A204.1 (cell line): Measurements from ENCODE around the gene KREMEN2.

Experiments used
- FAIRE-seq: peaks from 2 replicates; lab custom pipeline; 2012; peaks lifted over from hg19 to GRCh38; lab: Jason Lieb, UNC

Gene KREMEN2

DNA sequence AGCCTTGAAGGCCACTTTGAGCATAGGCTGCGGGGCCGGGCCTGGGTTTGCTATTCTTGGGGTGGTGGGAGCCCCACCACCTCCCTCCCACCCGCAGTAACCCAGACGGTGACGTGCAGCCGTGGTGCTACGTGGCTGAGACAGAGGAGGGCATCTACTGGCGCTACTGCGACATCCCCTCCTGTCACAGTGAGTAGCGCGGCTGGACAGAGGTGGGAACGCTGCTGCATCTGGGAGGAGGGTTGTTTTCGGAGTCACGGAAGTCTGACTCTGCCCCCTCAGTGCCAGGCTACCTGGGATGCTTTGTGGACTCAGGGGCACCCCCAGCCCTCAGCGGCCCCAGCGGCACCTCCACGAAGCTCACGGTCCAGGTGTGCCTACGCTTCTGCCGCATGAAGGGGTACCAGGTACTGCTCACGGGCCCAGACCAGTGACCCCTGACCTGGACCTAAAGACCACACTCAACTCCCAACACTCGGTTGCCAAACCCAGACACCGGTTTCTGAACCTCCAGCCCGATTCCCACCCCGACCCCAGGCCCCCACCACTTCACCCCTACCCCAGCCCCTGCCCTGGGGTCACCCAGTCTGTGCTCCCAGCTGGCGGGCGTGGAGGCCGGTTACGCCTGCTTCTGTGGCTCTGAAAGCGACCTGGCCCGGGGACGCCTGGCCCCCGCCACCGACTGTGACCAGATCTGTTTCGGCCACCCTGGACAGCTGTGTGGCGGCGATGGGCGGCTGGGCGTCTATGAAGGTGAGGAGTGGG is 2.1 kb downstream of the KREMEN2 start:
- no peak for FAIRE-seq

DNA sequence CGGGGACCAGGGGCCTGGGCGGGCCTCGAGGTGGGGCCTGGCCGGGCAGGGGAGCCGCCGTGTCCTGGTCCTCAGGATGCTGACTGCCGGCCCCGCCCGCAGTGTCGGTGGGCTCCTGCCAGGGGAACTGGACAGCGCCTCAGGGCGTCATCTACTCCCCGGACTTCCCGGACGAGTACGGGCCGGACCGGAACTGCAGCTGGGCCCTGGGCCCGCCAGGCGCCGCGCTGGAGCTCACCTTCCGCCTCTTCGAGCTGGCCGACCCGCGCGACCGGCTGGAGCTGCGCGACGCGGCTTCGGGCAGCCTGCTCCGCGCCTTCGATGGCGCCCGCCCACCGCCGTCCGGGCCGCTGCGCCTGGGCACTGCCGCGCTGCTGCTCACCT is 2.7 kb downstream of the KREMEN2 start:
- FAIRE-seq, result no peak

DNA sequence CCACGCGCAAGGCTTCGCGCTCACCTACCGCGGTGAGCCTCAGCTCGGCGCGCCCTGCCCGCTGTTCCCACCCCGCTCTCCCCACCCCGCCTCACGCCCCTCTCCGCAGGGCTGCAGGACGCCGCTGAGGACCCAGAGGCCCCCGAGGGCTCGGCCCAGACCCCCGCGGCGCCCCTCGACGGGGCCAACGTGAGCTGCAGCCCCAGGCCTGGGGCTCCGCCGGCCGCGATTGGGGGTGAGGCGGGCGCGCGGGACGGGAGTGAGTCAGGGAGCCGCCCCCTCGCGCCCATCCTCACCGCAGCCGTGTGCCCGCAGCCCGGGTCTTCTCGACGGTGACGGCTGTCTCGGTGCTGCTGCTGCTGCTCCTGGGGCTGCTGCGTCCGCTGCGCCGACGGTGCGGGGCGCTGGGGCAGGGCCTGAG is 3.1 kb downstream of the KREMEN2 start:
- FAIRE-seq, result no peak

DNA sequence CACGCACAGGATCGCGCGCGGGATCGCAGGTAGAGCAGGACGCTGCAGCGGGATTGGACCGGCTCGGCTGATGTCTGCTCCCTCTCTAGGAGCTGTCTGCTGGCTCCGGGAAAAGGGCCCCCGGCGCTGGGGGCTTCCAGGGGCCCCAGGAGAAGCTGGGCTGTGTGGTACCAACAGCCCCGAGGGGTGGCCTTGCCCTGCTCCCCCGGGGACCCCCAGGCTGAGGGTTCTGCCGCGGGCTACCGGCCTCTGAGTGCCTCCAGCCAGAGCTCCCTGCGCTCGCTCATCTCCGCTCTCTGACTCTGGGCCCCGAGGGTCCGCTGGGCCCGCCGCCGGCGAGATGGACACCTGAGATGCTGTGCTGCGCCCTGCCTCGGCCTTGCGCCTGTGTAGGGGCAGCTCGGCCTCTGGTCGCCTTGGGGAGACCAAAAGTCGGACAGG is 3.7 kb downstream of the KREMEN2 start:
- FAIRE-seq, result no peak

DNA sequence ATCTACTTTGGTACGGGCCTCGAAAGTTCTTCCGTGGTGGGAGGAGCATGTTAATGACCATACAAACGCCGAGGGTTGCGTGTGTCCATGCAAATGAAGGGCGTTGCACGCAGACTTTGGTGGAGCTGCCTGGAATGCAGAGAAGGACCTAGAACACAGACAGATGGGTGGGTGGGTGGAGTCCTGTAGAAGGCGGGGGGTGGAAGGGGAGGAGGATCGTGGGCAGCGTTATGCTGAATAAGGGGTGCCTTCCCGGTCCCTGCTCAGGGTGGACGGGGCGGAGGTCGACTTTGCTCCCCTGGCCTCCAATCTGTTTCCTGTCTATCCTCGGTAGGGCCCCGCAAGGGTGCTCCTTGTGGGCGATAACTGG is 4.3 kb downstream of the KREMEN2 start:
- FAIRE-seq, result no peak

DNA sequence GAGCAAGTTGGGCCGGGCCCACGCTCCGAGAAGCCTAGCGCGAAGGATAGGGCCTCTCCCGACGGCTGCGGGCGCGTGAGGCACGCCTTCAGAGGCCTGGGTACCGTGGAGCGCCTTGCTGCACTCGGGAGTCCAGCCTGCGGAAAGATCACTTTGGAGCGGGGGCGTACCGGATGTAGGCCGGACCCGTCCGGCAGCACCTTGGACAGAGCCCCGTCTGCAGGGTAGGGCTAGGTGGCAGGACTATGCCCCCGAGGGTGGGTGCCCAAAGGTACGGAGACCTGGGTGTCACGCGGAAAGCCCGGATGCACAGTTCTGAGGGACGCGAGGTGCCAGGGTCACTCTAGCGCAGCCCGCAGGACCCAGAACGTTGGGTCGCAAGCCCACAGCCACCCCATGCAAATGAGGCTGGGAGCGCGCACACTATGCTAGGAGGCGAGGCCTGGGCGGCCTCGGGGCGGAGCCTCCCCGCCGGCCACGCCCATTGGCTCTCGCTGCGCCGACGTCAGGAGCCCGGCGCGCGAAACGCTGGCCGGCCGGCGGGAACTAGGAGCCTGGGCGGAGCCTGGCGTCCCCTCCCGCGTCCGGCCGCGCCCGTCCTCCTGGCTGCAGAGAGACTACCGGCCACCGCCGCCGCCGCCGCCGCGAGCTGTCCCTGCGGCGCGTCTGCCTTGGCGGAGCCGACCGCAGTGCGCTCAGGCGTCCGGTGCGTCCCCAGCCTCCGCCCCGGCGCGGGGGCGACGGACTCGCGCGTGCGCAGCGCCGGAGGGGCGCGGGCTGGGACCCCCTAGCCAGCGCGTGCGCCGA is 4.9 kb downstream of the KREMEN2 start, which contains the start of gene PAQR4:
Gene PAQR4, plus strand, starts transcription at position 611 of the 807 bp plus-strand sequence. CDS start 327 bp downstream, outside the sequence.
- no peak for FAIRE-seq

DNA sequence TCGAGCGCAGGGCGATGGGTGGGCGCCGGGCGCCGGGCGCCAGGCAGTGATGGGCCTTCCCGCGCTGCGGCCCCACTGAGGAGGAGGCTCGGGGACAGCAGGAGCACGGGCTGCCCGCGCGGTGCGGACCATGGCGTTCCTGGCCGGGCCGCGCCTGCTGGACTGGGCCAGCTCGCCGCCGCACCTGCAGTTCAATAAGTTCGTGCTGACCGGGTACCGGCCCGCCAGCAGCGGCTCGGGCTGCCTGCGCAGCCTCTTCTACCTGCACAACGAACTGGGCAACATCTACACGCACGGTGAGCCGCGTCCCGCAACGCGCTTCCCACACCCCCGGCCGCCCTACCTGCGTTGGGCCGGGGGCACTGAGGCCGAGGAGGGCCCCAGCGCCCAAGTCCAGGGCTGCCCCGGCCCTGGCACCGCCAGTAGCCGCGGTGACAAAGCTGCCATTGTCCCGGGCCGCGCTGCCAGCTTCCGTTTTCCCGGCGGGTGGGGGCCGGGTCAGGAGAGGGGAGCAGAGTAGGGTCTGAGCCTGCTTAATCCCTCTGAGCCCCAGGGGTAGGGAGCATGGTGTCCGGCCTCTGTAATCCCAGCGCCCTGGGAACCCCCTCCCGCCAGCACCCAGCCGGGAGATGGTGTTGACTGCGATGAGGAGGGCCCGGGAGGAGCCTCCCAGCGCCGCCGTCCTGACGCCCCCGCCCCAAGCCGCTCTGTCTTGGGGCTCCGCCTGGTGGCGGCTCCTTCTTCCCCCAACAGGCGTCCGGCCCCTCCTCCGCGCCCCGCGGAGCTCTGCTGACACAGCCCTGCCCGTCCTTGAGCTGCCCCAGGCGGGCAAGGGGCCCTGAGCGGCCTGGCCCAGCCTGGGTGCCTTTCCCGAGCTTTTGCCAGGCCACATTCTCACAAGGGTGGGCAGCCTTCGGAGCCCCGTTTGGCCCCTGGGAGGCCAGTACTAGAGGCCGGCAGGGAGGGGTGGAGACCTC is 5.8 kb downstream of the KREMEN2 start:
- no peak for FAIRE-seq

DNA sequence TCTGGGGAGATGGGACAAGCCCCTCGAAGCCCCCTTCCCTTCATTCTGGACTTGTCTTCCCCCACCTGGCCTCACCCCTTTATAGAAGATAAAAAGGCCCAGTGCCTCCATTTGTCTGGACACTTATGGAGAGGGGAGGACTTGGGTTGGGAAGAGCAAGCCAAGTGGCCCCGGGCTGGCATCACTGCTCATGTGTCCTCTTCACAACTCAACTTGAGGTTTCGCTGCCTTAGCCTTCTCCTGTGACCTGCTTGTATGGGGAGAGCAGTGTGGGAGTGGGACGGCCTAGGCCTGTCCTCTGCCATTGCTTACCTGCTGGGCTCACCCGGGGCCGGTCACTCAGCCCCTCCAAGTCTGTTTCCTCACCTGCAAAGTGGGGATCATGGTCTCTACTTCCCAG is 6.5 kb downstream of the KREMEN2 start:
- FAIRE-seq, result no peak

DNA sequence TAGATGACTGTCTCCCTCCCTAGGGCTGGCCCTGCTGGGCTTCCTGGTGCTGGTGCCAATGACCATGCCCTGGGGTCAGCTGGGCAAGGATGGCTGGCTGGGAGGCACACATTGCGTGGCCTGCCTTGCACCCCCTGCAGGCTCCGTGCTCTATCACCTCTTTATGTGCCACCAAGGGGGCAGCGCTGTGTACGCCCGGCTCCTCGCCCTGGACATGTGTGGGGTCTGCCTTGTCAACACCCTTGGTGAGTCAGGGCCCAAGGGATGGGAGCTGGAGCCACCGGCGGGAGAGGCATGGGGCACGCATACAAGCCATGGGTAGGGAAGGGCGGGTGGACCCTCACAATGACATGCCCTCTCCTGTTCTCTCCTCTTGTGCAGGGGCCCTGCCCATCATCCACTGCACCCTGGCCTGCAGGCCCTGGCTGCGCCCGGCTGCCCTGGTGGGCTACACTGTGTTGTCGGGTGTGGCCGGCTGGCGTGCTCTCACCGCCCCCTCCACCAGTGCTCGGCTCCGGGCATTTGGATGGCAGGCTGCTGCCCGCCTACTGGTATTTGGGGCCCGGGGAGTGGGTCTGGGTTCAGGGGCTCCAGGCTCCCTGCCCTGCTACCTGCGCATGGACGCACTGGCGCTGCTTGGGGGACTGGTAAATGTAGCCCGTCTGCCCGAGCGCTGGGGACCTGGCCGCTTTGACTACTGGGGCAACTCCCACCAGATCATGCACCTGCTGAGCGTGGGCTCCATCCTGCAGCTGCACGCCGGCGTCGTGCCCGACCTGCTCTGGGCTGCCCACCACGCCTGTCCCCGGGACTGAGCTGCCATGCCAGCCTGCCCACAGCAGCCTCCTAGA is 7.3 kb downstream of the KREMEN2 start:
- no peak for FAIRE-seq

DNA sequence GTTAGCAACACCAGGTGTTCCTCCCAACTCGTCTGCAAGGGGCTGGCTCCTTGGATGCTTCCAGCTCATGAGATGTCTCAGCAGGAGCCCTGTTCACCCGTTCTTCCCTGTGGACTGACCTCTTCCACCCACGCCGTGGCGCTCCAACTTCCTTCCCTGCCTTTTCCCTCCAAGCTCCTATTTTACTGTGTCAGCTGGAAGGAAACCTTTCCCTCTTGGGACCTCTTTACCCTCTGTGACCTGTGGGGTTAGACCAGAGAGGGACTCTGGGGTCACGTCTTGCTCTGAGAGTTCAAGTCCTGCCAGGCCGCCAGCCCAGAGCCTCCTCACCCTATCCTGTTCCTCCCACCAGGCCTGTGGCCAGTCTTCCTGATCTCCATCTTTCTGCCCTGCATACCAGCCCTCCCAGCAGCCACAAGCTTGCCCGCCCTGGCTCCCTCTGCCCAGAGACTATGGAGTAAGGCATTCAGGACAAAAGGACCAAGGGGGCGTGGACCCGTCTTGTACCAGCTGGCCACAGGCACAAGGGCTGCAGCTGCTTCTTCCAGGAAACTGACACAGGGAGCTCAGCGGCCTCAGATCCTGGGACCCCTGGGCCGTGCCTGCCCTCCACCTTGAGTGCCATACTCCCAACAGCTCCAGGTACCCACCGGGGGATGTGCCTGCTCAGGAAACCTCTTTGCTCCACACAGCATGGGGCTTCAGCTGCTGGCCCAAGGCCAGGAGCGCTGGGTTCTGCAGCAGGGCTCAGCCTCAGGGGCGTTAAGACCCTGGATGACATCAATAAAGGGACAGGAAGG is 8.1 kb downstream of the KREMEN2 start:
- no peak for FAIRE-seq

DNA sequence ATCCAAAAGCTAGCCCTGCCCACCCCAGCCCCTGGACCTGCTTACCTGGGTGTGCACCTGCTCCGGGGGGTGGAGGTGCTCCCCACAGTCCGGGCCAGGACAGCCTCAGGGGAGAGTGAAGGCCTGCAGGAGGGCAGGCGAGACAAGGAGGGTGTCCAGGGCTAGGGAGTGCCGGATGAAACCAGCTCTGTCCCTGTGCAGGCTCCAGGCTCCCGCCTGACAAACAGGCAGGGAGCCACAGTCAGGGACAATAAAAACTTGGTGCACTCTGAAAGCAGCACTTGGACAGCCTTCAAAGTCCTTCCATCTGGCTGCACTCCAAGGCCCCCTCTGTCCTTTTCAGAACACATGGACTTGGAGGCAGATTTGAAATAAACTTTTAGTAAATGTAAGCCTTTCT is 9.0 kb downstream of the KREMEN2 start:
- no peak for FAIRE-seq

DNA sequence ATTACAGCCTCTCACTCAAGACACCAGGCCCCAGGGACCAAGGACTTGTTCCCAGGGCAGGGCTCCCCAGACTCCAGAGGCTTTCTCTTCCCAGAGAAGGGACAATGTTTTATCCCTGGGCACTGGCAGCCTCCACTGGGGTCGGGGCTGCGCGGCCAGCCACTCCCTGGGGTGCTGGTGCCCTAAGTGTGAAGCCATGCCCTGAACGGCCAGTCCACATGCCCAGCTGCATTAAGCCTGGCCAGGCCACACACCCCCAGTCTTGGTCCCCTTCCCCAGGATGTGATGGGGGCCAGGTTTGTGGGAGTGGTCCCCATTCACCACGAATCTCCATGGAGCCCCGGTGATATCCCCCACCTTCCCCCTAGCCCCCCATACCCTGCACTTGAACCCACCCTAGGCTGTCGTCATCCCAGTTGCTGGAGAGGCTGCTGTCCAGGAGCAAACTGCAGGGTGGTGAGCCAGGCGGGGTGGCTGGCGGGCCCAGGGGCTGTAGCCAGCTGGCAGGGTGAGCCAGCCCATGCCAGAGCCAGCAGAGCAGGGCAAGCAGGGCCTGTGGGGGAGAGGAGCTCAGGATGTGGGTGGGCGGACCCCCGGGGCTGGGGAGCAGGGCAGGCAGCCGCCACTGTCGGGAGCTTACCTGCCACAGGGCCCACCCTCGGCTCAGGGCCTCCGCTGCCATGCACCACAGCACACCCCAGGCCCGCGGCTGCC is 9.7 kb downstream of the KREMEN2 start:
- no peak for FAIRE-seq

DNA sequence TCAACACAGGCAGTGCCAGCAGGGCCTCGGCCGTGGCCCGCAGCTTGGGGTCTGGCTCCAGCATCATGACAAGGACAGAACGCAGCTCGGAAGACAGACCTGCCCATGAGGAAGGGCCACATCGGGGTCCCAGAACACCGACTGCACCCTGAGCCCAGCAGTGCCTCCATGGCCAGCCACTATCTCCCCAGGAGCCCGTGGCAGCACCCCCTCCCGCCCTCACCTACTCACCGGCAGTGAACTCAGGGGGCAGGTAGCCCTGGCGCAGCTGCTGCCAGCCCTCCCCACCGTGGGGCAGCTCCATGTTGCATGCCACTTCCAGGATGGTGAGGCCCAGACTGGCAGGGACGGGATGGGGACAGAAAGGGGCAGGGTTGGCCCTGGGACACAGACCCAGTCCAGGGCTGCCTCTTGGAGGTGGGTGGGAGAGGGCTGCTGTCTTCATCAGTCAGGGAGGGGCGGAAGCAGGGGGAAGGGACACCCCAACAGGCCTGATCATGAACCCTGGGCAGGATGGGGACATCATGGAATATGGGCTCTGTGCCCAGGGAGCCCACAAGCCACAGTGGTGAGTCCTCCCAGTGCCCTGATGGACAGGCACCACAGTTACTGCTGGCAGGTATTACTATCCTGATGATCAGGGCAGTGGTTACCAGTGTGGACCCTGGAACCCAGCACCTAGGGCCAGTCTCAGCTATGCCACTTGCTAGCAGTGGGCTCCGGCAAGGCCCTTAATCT is 10.4 kb downstream of the KREMEN2 start:
- FAIRE-seq, result no peak

DNA sequence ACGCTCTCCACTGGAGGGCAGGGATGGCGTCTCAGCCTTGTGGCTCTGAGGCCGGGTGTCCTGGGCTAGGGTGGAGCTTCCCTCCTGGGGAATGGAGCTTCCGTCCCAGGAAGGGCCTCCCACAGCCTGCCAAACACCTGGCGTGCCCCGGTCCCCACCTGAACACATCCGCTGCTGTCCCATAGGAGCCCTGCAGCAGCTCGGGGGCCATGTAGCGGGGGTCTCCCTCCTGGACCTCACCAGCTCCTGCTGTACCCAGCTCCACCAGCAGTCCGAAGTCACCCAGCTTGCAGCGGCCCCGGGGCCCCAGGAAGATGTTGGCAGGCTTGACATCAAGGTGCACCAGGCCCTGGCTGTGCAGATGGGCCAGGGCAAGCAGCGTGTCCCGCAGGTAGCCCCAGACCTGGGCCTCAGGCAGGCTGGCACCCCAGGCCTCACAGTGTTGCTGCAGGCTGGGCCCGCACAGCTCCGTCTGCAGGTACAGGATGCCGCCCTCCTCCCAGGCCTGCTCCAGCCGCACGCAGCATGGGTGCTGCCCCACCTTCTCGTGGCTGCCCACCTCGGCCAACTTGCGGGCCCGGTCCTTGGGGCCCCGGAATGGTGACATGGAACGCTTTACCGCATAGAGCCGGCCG is 11.2 kb downstream of the KREMEN2 start:
- no peak for FAIRE-seq

DNA sequence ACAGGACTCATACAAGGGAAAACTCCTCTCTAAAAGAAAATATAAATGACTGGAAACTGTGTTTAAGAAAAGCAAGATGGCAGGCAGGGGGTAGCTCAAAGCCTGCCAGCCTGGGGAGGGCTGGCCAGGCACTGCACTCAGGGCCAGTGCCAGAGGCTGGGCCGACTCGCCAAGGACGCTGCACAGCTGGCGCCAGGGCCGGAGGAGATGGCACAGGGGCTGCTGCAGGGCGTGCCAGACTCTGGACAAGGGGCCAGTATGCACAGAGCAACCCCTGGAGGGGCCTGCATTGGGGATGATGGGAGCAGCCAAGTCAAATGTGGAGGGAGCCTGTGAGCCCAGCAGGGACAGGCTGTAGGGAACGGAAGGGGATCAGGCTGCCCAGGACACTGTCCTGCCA is 12.1 kb downstream of the KREMEN2 start:
- FAIRE-seq, result no peak

DNA sequence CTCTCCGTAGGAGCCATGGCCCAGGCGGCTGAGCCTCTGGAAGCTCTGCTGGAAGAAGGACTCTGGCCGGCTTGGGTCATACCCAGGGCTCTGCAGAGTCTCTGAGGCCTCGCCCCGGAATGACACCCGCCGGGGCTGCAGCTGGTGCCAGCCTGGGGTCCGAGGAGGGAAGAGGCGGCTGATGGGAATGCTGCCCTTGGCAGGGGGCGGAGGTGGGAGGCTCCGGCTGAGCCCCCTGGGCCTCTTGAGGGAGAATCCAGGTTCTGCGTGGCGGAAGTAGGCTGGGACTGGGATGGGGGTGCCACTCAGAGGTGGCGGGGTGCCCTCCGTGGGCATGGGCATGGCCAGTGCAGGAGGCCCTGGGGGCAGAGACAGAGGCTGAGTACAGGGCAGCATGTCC is 12.6 kb downstream of the KREMEN2 start:
- FAIRE-seq, result no peak

DNA sequence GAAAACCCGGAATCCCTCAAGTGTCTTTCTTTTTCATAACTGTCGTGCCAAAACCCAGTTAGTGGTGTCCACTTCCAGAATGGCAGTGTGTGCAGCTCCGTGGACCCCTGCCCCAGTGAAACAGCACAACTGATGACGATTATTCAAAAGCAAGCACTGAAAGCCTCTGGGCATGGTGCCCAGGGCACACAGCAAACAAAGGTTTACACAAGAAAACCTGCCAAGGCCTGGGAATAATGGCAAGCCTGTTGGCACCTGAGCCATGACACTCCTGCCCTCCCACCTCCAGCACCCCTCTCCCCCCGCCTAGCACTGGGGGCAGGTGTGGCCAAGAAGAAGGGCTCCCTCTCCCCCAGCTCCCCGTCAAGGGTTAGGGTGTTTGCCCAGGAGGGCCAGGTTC is 13.4 kb downstream of the KREMEN2 start:
- FAIRE-seq, result no peak

DNA sequence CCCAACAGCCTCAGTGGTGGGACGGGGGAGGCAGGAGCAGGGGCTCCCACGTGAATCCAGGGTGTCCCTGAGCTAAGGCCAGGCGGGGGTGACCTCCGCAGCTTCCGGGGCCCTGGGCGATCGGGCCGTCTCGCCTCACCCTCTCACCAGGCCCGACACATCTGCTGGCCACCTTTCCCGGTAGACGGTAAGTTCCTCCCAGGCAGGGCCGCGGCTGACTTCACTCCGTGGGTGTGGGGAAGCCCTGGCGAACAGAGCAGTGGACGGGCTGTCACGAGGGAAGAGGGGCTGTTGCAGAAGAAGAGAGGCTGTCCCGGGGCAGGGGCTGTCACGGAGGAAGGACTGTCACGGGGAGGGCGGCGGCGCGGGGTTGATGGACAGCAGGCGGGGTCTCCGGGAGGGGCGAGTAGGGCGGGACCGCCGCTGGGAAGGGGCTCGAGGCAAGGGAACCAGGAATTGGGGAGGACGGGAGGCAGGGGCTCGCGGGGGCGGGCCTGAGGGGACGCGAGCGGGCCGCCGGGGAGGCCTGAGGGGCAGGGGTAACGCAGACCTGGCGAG is 15.7 kb downstream of the KREMEN2 start:
- no peak for FAIRE-seq
